Dermis blood vessel endothelial cell (primary cell): ENCODE results near the gene INPP4B. TPM values are rescaled to one million over a fixed set of nuclear protein-coding genes. Genes with fewer than 3 reads are reported as not detected.
A peak's percentile ranks its signal among the peaks of the same experiment; 100 is the strongest.

Experiments used
- DNase-seq: peaks from one replicate; pipeline ENCODE4 v3.0.0; 2010
- total RNA-seq: library from RNA; depleted of rRNA; stranded (reverse); fragments of >200 nt; gene quantifications from 2 replicates; pipeline ENCODE4 v1.2.3, GENCODE V29; 2014

Gene INPP4B
- 20.9 and 43.2 TPM in 2 replicates for total RNA-seq

DNA sequence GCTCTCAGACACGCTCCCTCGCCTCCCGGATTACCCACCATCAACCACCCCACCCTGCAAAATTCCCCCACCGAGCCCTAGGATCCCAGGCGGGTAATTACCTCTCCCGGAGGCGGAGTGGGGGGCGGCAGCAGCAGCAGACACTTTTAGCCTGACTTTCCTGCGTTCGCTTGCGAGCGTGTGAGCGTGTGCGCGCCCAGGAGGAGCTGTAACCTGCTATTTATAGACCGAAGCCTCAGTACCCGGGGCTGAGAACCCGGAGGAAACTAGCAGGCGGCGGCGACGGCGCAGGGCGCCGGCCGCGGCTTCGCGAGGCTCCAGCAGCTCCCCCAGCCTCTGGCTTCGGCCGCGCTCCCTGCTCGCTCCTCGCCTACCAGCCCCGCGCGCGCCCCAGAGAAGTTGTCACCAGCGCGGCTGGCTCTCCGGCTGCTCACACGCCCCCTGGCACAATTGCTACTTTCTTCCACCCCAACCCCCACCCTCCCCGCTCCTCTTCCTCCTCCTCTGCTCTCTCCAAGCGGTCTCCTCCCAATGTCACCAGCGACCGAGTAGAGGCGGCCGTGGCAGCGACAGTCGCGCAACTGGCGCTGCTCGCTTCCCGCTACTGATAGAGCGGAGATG is at the start of gene INPP4B:
Gene INPP4B (minus strand): TSS at position 194 of the 621 bp plus-strand sequence.
- DNase-seq, result peak; percentile 46

GRCh38 chr4:142893012-142893411 is 46.9 kb upstream of the INPP4B start:
- no peak for DNase-seq

- no peak for DNase-seq
Observed at GRCh38 chr4:142886566-142886965, 40.5 kb upstream of the INPP4B start.

DNA sequence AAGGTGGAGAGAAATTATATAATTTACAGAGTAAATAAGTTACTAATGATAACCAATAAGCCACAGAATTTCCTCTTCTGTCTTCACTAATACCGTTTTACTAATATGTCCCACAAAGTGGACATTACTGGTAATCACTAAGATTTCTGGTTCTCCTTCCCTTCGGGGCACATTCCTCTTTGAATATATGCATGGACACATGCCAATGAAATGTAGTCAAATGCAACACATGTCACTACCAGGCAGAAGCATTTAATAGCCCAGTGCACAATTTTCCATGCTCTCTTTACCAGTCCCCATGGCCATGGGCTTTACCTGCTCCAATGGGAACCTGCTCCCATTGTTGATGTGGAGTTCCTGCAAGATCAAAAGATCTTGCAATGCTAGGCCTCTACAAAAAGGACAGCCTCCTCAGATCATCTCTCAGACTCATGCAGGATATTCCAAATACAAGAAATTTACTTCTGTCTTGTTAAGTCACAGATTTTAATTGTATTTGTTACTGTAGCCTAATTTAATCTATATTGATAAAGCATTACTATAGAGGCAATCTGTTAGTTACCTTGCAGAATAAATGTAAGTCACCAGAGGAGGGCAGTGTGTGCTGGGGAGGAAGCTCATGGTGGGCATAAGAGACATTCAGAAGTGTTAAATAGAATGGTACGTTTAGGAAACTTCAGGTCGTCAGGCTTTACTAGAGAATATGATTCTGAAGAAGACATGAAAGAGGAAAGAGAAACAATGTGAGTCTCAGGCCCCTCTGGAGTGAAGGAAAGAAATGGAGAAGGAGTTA is 37.1 kb upstream of the INPP4B start:
- peak; percentile 13 for DNase-seq

DNA sequence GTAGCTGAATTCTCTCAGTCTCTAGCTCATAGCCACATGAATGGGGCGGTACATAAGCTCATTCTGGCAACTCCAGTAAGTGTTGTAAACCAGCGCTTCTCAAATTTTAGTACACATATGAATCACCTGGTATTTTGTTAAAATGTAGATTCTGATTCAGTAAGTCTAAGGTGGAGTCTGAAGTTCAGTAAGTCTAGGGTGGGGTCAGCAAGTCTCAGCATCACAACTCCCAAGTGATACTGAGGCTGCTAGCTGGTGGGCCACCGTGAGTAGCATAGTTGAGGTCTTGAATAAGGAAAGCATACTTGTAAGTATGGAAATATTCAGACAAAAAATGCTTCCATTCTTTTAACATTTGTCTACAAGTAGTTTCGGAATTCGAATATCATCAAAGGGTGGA is 36.1 kb upstream of the INPP4B start:
- no peak for DNase-seq

GRCh38 chr4:142881331-142881730 is 35.2 kb upstream of the INPP4B start:
- DNase-seq, result no peak

GRCh38 chr4:142875117-142875516 is 29.0 kb upstream of the INPP4B start:
- no peak for DNase-seq

DNA sequence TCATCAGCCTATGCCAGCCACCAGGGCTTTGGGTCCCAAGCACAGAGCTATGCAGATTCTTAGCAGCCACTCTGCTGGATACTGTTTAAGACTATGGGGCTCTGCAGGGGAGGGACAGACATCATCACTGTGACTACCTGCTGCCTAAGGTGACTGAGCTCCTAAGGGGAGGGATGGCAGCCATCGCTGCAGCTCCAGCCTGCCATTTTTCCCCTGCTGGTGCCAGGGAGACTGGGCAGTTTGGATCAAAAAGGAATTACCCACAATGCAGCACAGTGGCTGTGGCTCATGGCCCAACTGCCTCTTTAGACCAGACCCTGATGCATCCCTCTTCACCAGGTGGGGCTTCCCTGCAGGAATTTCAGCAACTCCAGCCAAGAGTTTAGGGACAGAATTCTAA is 28.6 kb upstream of the INPP4B start:
- no peak for DNase-seq

DNA sequence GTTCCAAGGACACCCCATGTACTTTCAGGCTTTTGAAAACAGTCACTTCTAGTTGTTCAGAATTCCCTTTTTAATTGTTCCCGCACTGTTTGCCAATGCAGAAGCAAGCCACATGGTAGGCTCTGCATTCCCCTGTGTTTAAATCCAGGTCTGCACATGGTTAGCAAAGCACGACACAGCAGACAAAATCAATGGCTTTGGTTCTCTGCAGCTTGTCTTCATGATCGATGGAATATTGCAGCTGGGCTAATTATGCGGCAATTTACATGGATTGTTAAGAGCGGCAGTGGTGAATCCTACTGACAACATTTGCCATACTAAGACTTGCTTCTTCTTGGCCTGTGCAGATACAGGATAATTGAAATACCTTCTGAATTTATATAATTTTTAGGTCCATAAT is 20.6 kb upstream of the INPP4B start:
- DNase-seq, result no peak

GRCh38 chr4:142861351-142861750 is 15.2 kb upstream of the INPP4B start:
- no peak for DNase-seq

- DNase-seq, result no peak
Observed at GRCh38 chr4:142858965-142859364, 12.9 kb upstream of the INPP4B start.

GRCh38 chr4:142858446-142858845 is 12.3 kb upstream of the INPP4B start:
- DNase-seq, result no peak

GRCh38 chr4:142856576-142856975 is 10.5 kb upstream of the INPP4B start:
- DNase-seq, result no peak

DNA sequence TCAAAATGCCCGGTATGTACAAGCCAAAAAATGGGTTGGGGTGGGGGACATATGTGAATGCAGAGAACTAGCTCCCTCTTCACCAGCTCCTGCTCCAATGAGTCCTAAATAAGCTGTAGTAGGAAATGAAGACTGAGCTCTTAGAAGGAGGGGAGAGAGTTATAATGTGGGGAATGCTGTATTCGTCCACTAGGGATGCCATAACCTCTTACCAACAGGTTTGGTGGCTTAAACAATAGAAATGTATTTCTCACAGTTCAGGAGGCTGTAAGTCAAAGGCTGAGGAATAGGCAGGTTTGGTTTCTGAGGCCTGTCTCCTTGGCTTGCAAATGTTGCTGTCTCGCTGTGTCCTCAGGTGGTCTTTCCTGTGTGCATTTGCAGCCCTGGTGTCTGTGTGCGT is 4.4 kb upstream of the INPP4B start:
- DNase-seq, result no peak

GRCh38 chr4:142846729-142847596 is 862 bp upstream of the INPP4B start:
- peak; percentile 37 for DNase-seq

DNA sequence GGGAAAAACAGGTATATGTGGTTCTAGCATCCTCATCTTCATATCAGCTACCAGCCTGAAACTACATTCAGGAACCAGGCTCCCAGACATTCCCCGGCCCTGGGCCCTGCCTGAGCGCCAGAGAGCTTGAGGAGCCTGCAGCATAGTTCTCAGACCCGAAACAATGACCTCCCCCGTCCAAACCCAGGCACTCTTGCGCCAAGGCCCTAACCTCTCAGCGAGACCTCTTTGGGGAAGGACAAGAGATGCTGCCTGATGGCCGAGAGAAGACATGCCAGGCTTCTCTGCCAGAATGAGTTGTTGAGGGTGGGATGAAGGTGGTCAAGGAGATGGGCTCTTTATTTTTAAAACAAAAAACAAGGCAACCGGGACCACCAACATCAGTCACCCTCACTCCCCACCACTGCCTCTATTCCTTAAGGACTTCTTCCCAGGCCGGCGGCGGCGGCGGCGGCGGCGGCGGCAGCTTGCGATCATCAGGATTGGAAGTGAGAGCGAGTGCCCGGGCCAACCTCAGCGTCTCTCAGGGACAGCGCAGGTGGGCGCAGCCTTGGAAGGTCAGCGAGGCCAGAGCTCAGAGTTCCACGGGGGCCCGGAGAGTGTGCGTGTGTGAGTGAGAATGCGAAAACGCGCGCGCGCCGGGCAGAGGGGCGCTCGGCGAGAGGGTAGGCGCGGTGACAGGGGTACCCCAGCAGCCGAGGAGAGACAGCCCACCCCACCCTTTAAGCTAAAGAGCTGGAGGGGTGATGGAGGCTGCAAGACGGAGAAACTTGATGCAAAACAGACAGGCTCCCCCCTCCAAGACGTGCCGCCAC is 601 bp downstream of the INPP4B start:
- peak; percentile 30 for DNase-seq

GRCh38 chr4:142844782-142845181 is 1.3 kb downstream of the INPP4B start:
- no peak for DNase-seq

GRCh38 chr4:142840516-142841123 is 5.5 kb downstream of the INPP4B start:
- DNase-seq, result peak; percentile 73

DNA sequence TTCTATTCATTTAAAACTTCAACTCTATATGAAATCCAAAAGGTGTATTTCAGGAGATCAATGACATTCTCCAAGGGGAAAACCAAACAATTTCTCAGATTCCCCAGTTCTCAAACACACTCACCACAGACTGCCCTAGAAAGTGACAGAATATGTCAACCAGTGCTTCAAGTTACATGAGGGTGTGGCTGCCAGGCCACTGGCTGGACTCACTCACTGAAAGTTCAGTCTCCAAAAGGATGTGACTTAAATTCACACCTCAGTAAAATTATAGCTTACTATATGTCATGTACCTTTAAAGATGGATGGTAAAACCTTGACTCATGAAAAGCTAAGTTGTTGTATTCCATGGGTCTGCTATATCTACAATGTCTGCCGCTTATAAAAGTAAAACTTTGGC is 7.3 kb downstream of the INPP4B start:
- DNase-seq, result no peak

- no peak for DNase-seq
Observed at GRCh38 chr4:142832022-142832421, 14.1 kb downstream of the INPP4B start.

DNA sequence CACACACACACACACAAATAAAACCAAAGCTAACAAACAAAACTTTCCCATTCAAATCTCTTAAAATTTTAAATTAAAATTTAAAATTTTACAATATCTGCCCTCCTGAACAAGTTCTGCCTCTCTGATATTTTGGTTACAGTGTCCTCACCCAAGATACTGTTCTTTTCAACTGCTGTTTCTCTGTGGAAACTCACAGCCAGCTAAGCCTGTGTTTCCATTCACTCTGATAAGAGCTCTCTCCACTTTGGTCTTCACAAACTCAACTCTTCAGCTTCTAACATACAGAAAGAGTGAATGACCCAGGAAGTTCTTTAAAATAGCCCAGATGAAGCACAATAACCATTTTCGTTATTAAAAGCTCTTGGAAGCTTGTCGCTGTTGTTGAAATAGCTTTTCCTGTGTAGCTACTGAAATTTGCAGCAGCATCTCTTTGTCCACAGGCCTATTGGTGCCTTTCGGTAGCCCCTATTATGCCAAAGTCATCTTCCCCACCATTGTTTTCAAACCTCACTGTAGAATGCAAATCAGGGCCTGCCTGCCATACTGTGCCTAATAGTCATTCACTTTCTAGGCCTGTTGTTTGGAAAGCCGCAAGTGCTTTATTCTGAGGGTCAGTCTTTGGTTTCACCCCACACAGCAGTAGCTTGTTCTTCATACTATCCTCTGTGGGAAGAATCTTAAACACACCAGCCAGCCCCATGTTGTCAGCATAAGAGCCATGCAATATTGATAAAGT is 19.4 kb downstream of the INPP4B start:
- no peak for DNase-seq
